IMR-90 (cell line): ENCODE results near the gene MDP1. TPM values are rescaled to one million over a fixed set of nuclear protein-coding genes. Genes with fewer than 3 reads are reported as not detected.

Source experiments
- ATAC-seq: fragments of 200-7000 bp; cut with Tn5 transposase; 2 replicates; pipeline ENCODE4 v1.9.1; 2020; ENCODE audit warnings: low read depth, mild to moderate bottlenecking, moderate library complexity
- BruUV-seq: library from RNA; stranded (reverse); fragments of 400-500 nt; replicated peaks from 2 replicates; lab custom pipeline; 2021; lab: Mats Ljungman, UMichigan
- CTCF ChIA-PET: fragments of 300-600 bp; formaldehyde crosslinking; extraction: SDS; loops from one replicate; lab custom pipeline; 2021; ENCODE audit warnings: antibody characterized with exemption; lab: Yijun Ruan, JAX
- POLR2A ChIA-PET: fragments of 300-600 bp; sonication (Branson Sonifier 250); formaldehyde crosslinking; loops from one replicate; lab custom pipeline; 2022; ENCODE audit warnings: antibody characterized with exemption; ENCODE audit not compliant: unreplicated experiment; lab: Charles Lee
- DNase-seq: peaks from one replicate; pipeline ENCODE4 v3.0.0; 2013
- H2AFZ ChIP-seq: replicated peaks from 2 replicates; pipeline ENCODE3; 2013; ENCODE audit warnings: low read length, mild to moderate bottlenecking; ENCODE audit not compliant: poor library complexity
- H2AK5ac ChIP-seq: 2 replicates; pipeline ENCODE4 v1.6.1; 2013; ENCODE audit warnings: low read depth, low read length, inconsistent platforms
- H2AK9ac ChIP-seq: replicated peaks from 2 replicates; pipeline ENCODE3; 2013; ENCODE audit warnings: mild to moderate bottlenecking, low read depth, low read length, moderate library complexity; ENCODE audit not compliant: poor library complexity
- H2BK120ac ChIP-seq: 2 replicates; pipeline ENCODE4 v1.6.1; 2013; ENCODE audit warnings: low read depth, low read length, inconsistent platforms
- H2BK15ac ChIP-seq: 3 replicates; pipeline ENCODE4 v1.6.1; 2013; ENCODE audit warnings: low read depth, low read length, inconsistent platforms
- H2BK20ac ChIP-seq: 2 replicates; pipeline ENCODE4 v1.6.1; 2013; ENCODE audit warnings: low read depth, mild to moderate bottlenecking, inconsistent platforms, low read length, moderate library complexity
- H2BK5ac ChIP-seq: 2 replicates; pipeline ENCODE4 v1.6.1; 2013; ENCODE audit warnings: mild to moderate bottlenecking, low read depth, low read length, inconsistent platforms; ENCODE audit not compliant: poor library complexity, severe bottlenecking
- H3K14ac ChIP-seq: replicated peaks from 2 replicates; pipeline ENCODE4 v1.6.1; 2013; ENCODE audit warnings: low read depth, low read length, inconsistent platforms
- H3K18ac ChIP-seq: 2 replicates; pipeline ENCODE4 v1.6.1; 2013; ENCODE audit warnings: low read depth, low read length, control low read depth
- H3K23ac ChIP-seq: 2 replicates; pipeline ENCODE4 v1.6.1; 2013; ENCODE audit warnings: low read depth, low read length, inconsistent platforms
- H3K27ac ChIP-seq: 2 replicates; pipeline ENCODE4 v1.5.1; 2013; ENCODE audit warnings: mild to moderate bottlenecking, control low read depth, low read length; ENCODE audit not compliant: insufficient read depth
- H3K27me3 ChIP-seq: 2 replicates; pipeline ENCODE4 v1.6.1; 2013; ENCODE audit warnings: low read length; ENCODE audit not compliant: control insufficient read depth, insufficient read depth
- H3K36me3 ChIP-seq: 2 replicates; pipeline ENCODE4 v1.6.1; 2013; ENCODE audit warnings: low read length, mixed read lengths; ENCODE audit not compliant: control insufficient read depth, insufficient read depth
- H3K4ac ChIP-seq: 2 replicates; pipeline ENCODE4 v1.6.1; 2013; ENCODE audit warnings: low read depth, low read length, inconsistent platforms
- H3K4me1 ChIP-seq: 2 replicates; pipeline ENCODE4 v1.6.1; 2013; ENCODE audit warnings: low read length, mixed read lengths; ENCODE audit not compliant: control insufficient read depth, insufficient read depth
- H3K4me2 ChIP-seq: 2 replicates; pipeline ENCODE4 v1.6.1; 2013; ENCODE audit warnings: low read depth, mild to moderate bottlenecking, control low read depth, low read length, moderate library complexity
- H3K4me3 ChIP-seq: 2 replicates; pipeline ENCODE4 v1.5.1; 2013; ENCODE audit warnings: low read depth, mild to moderate bottlenecking, control low read depth, low read length, moderate library complexity; ENCODE audit not compliant: insufficient read depth
- H3K56ac ChIP-seq: 2 replicates; pipeline ENCODE4 v1.6.1; 2013; ENCODE audit warnings: low read length, inconsistent platforms; ENCODE audit not compliant: insufficient read depth; ENCODE audit errors: extremely low read depth
- H3K79me1 ChIP-seq, 2 experiments: 2 replicates each; pipeline ENCODE4 v1.6.1; 2013; ENCODE audit warnings: low read length in 2 of 2, inconsistent platforms in 1 of 2, low read depth in 1 of 2
- H3K9ac ChIP-seq: 2 replicates; pipeline ENCODE4 v1.6.1; 2013; ENCODE audit warnings: low read depth, low read length, control low read depth
- H3K9me1 ChIP-seq: 2 replicates; pipeline ENCODE4 v1.6.1; 2013; ENCODE audit warnings: low read length, inconsistent platforms; ENCODE audit not compliant: insufficient read depth
- H3K9me3 ChIP-seq: 2 replicates; pipeline ENCODE4 v1.6.1; 2013; ENCODE audit warnings: low read length; ENCODE audit not compliant: control insufficient read depth, insufficient read depth
- H4K20me1 ChIP-seq: 2 replicates; pipeline ENCODE4 v1.6.1; 2013; ENCODE audit warnings: low read length, inconsistent platforms; ENCODE audit not compliant: insufficient read depth
- H4K5ac ChIP-seq: 2 replicates; pipeline ENCODE4 v1.6.1; 2013; ENCODE audit warnings: mild to moderate bottlenecking, low read depth, low read length, control low read depth
- H4K8ac ChIP-seq, 2 experiments: 2 replicates each; pipeline ENCODE4 v1.6.1; 2013; ENCODE audit warnings: low read depth in 2 of 2, low read length in 2 of 2, control low read depth in 1 of 2, inconsistent platforms in 1 of 2
- H4K91ac ChIP-seq: 2 replicates; pipeline ENCODE4 v1.6.1; 2013; ENCODE audit warnings: low read depth, low read length, inconsistent platforms; ENCODE audit not compliant: insufficient read depth
- BHLHE40 ChIP-seq: fragments of 150-350 bp; IDR thresholded peaks from 2 replicates; pipeline ENCODE4 v1.6.1; 2016; ENCODE audit warnings: mild to moderate bottlenecking, low read depth, low read length
- ELK1 ChIP-seq: fragments of 150-350 bp; IDR thresholded peaks from 2 replicates; pipeline ENCODE4 v1.6.1; 2016; ENCODE audit warnings: low read depth, mild to moderate bottlenecking, low read length, moderate library complexity, borderline replicate concordance
- FOS ChIP-seq: fragments of 150-350 bp; IDR thresholded peaks from 2 replicates; pipeline ENCODE4 v1.6.1; 2016; ENCODE audit warnings: low read depth, low read length
- MAFK ChIP-seq: IDR thresholded peaks from 2 replicates; pipeline ENCODE4 v1.6.1; 2012; ENCODE audit warnings: low read depth, low read length, improper control_type of control experiment
- MXI1 ChIP-seq: IDR thresholded peaks from 2 replicates; pipeline ENCODE4 v1.6.1; 2012; ENCODE audit warnings: low read depth, mild to moderate bottlenecking, low read length, moderate library complexity, borderline replicate concordance
- NFE2L2 ChIP-seq: fragments of 150-350 bp; IDR thresholded peaks from 2 replicates; pipeline ENCODE4 v1.6.1; 2016; ENCODE audit warnings: low read depth, mild to moderate bottlenecking, low read length
- POLR2A ChIP-seq: IDR thresholded peaks from 2 replicates; pipeline ENCODE4 v1.6.1; 2012; ENCODE audit warnings: mild to moderate bottlenecking, low read depth, low read length
- RAD21 ChIP-seq: IDR thresholded peaks from 2 replicates; pipeline ENCODE4 v1.6.1; 2012; ENCODE audit warnings: low read length, improper control_type of control experiment
- RCOR1 ChIP-seq: IDR thresholded peaks from 2 replicates; pipeline ENCODE4 v1.6.1; 2012; ENCODE audit warnings: mild to moderate bottlenecking, low read length, improper control_type of control experiment; ENCODE audit not compliant: insufficient replicate concordance
- RFX5 ChIP-seq: IDR thresholded peaks from 2 replicates; pipeline ENCODE4 v1.8.0; 2012; ENCODE audit warnings: low read depth, mild to moderate bottlenecking, low read length, moderate library complexity
- SMC3 ChIP-seq: fragments of 150-350 bp; IDR thresholded peaks from 2 replicates; pipeline ENCODE4 v1.6.1; 2016; ENCODE audit warnings: low read depth, mild to moderate bottlenecking, antibody characterized with exemption, low read length, moderate library complexity
- WGBS, 2 experiments: methylation state at CpG; one replicate each; pipeline versions ENCODE4 v1.1.5 to v1.1.7; 2013; ENCODE audit warnings: missing lambda C conversion rate in 2 of 2; ENCODE audit not compliant: insufficient read length in 1 of 2; ENCODE audit errors: extremely low coverage in 2 of 2; 5-methylcytosine and 5-hydroxymethylcytosine counted together
- dilution Hi-C: fragments of 300-500 bp; cut with HindIII; formaldehyde crosslinking; loops from one replicate; pipeline ENCODE4 v1.14.3; 2018; ENCODE audit warnings: low sequenced_read_pairs; ENCODE audit not compliant: unreplicated experiment
- in situ Hi-C: fragments of 300-500 bp; cut with MboI; formaldehyde crosslinking; loops from 3 replicates; pipeline ENCODE4 v1.14.3; 2019; ENCODE audit warnings: low sequenced_read_pairs, inconsistent platforms, mixed read lengths
- intact Hi-C: fragments of 100-400 bp; cut with micrococcal nuclease; formaldehyde crosslinking; loops from 2 replicates; pipeline ENCODE4 v1.10.0; 2022
- polyA plus RNA-seq, 3 experiments: library from polyadenylated mRNA; depleted of rRNA; stranded (reverse); fragments of >200 nt; gene quantifications; 2 replicates each; pipeline ENCODE4 v1.2.3, GENCODE V29; 2012; ENCODE audit warnings: low replicate concordance in 1 of 3
- total RNA-seq: library from RNA; depleted of rRNA; stranded (reverse); fragments of >200 nt; gene quantifications from 2 replicates; pipeline ENCODE4 v1.2.3, GENCODE V29; 2012

Gene MDP1
- total and polyA plus RNA-seq, 2 of the 4 experiments (the other 2 are of a cell fraction) = 15.1 to 17.8 TPM

GRCh38 chr14:24232121-24232644, 16.3 kb upstream of the MDP1 start, which contains the start of gene NEDD8 (continued):
- no peak for TF ChIP-seq NFE2L2

- 2% methylated on average over 9 of the region's 23 CpGs; no CpG with 5 or more reads in 1 of the 2 experiments for WGBS, 2 experiments
- Histone ChIP-seq H3K4ac (peak overlapping the region; percentile 98), H3K36me3 (peaks cover 9% of the 10 kb centered on the region), H3K4me1 (peaks cover 8% of the 10 kb centered on the region), H2BK120ac (peak overlapping the region; percentile 51), H3K9me1 (peaks cover 8% of the 10 kb centered on the region), H3K27ac (peak overlapping the region; percentile 91), H2AFZ (peak overlapping the region; percentile 100), H3K56ac (peak overlapping the region; percentile 97), H3K79me1 (peaks cover 40 to 77% of the 10 kb centered on the region in 2 experiments), H3K4me2 (peak overlapping the region; percentile 98), H3K14ac (peak overlapping the region; percentile 99), H3K9me3 (no peaks in the 10 kb centered on the region), H4K91ac (peak overlapping the region; percentile 93), H3K4me3 (peak overlapping the region; percentile 56), H2BK20ac (no peak overlapping the region), H4K8ac (peak overlapping the region; percentile 95 to 100), H3K9ac (peak overlapping the region; percentile 91), H2AK5ac (peak overlapping the region; percentile 97), H3K18ac (no peak overlapping the region), H2BK5ac (peak overlapping the region; percentile 84), H3K27me3 (no peaks in the 10 kb centered on the region), H2BK15ac (no peak overlapping the region), H4K20me1 (no peaks in the 10 kb centered on the region), H4K5ac (peak overlapping the region; percentile 65), H2AK9ac (peak overlapping the region; percentile 99), H3K23ac (peak overlapping the region; percentile 98)
- no TSS peak for BruUV-seq
- ATAC-seq (no peak), DNase-seq (no peak)
- POLR2A ChIA-PET = no interaction called here
- TF ChIP-seq MAFK = no peak
- TF ChIP-seq RCOR1 = no peak
- no peak for TF ChIP-seq FOS
- TF ChIP-seq NFE2L2 = no peak
- TF ChIP-seq ELK1 = no peak
- no peak for TF ChIP-seq RFX5
- TF ChIP-seq MXI1 = no peak
- no peak for TF ChIP-seq RAD21
- TF ChIP-seq SMC3 = no peak
- TF ChIP-seq POLR2A = no peak
- no peak for TF ChIP-seq BHLHE40
- in situ Hi-C loops (loop anchor here (10.0 kb wide), 1 partner anchor 203 kb away; no protein-coding TSS in a partner anchor), intact Hi-C loops (loop anchor here (1.0 kb wide), 1 partner anchor 15 kb away; the partner anchor contains the start of gene MDP1), dilution Hi-C loops (no loop called here)
- CTCF ChIA-PET = no interaction called here
Measured at GRCh38 chr14:24231263-24232120, 15.6 kb upstream of the MDP1 start.
